Naive thymus-derived CD4-positive, alpha-beta T cell (primary cell): ENCODE results near the gene FAM83E. TPM values are rescaled to one million over a fixed set of nuclear protein-coding genes. Genes with fewer than 3 reads are reported as not detected.

ENCODE experiments used
- ATAC-seq: fragments of 150-1000 bp; cut with Tn5 transposase; 2 replicates; pipeline ENCODE4 v1.10.0; 2021; ENCODE audit warnings: mild to moderate bottlenecking, moderate library complexity
- CTCF ChIA-PET: fragments of 350-600 bp; sonication (Branson Sonifier 250); formaldehyde crosslinking; loops from one replicate; lab custom pipeline; 2021; ENCODE audit warnings: antibody characterized with exemption; lab: Charles Lee
- POLR2A ChIA-PET: fragments of 350-600 bp; sonication (Branson Sonifier 250); formaldehyde crosslinking; loops from one replicate; lab custom pipeline; 2021; ENCODE audit warnings: antibody characterized with exemption, inconsistent platforms; lab: Charles Lee
- DNase-seq, 9 donors: peaks; one replicate each; pipeline versions ENCODE4 v3.0.0 to v3.0.0-alpha.2; 2020 to 2022; ENCODE audit warnings: mixed read lengths in 1 of 9
- H3K27ac ChIP-seq: one replicate; pipeline ENCODE4 v1.7.0; 2013; ENCODE audit warnings: mild to moderate bottlenecking, low read depth, low read length, moderate library complexity
- H3K27me3 ChIP-seq, 2 donors: one replicate each; pipeline ENCODE4 v1.7.0; 2013; ENCODE audit warnings: low read length in 2 of 2, mild to moderate bottlenecking in 2 of 2, moderate library complexity in 2 of 2; ENCODE audit not compliant: control insufficient read depth in 2 of 2, insufficient read depth in 2 of 2
- H3K36me3 ChIP-seq, 3 experiments: 1 replicate in 2 of 3; 2 replicates in 1 of 3; pipeline ENCODE4 v1.7.0; 2013; ENCODE audit warnings: low read length in 3 of 3, mild to moderate bottlenecking in 3 of 3, moderate library complexity in 1 of 3; ENCODE audit not compliant: insufficient read depth in 3 of 3, control insufficient read depth in 2 of 3
- H3K4me1 ChIP-seq, 2 donors: one replicate each; pipeline ENCODE4 v1.7.0; 2013; ENCODE audit warnings: low read length in 2 of 2, mild to moderate bottlenecking in 2 of 2, moderate library complexity in 1 of 2; ENCODE audit not compliant: control insufficient read depth in 2 of 2, insufficient read depth in 2 of 2
- H3K4me3 ChIP-seq: 2 replicates; pipeline ENCODE4 v1.7.0; 2013; ENCODE audit warnings: mild to moderate bottlenecking, low read length
- H3K9me3 ChIP-seq, 3 experiments: 1 replicate in 2 of 3; 2 replicates in 1 of 3; pipeline ENCODE4 v1.7.0; 2013; ENCODE audit warnings: low read length in 3 of 3; ENCODE audit not compliant: control insufficient read depth in 2 of 3
- H3K27ac Mint-ChIP-seq, 9 donors: one replicate each; pipeline ENCODE4 v1.8.0; 2020 to 2022; ENCODE audit warnings: mixed read lengths in 9 of 9, mild to moderate bottlenecking in 8 of 9, moderate library complexity in 5 of 9, inconsistent platforms in 2 of 9
- H3K27me3 Mint-ChIP-seq, 5 donors: one replicate each; pipeline ENCODE4 v1.8.0; 2021 to 2022; ENCODE audit warnings: mixed read lengths in 5 of 5, mild to moderate bottlenecking in 1 of 5
- H3K36me3 Mint-ChIP-seq, 5 donors: one replicate each; pipeline ENCODE4 v1.8.0; 2020 to 2022; ENCODE audit warnings: mixed read lengths in 5 of 5, mild to moderate bottlenecking in 3 of 5, inconsistent platforms in 1 of 5
- H3K4me1 Mint-ChIP-seq, 7 donors: one replicate each; pipeline ENCODE4 v1.8.0; 2020 to 2022; ENCODE audit warnings: mixed read lengths in 7 of 7, mild to moderate bottlenecking in 3 of 7, inconsistent platforms in 1 of 7
- H3K4me3 Mint-ChIP-seq, 10 donors: one replicate each; pipeline ENCODE4 v1.8.0; 2020 to 2022; ENCODE audit warnings: mild to moderate bottlenecking in 10 of 10, mixed read lengths in 10 of 10, moderate library complexity in 6 of 10, inconsistent platforms in 2 of 10
- H3K9me3 Mint-ChIP-seq, 11 donors: one replicate each; pipeline ENCODE4 v1.8.0; 2020 to 2022; ENCODE audit warnings: mixed read lengths in 11 of 11, mild to moderate bottlenecking in 4 of 11, inconsistent platforms in 1 of 11, moderate library complexity in 1 of 11
- intact Hi-C, 2 donors: fragments of 100-400 bp; cut with micrococcal nuclease; formaldehyde crosslinking; loops; one replicate each; pipeline ENCODE4 v1.15.1; 2023
- polyA plus RNA-seq, 2 donors: library from polyadenylated mRNA; unstranded; fragments of 300-500 nt; fragmentation: Illumina TruSeq; gene quantifications; one replicate each; pipeline ENCODE4 v1.2.3, GENCODE V29; 2021
- total RNA-seq, 6 experiments: library from RNA in 5 of 6; stranded (reverse) in 5 of 6; gene quantifications; 1 replicate in 5 of 6; 2 replicates in 1 of 6; pipeline ENCODE4 v1.2.3 and lab custom pipeline; 2021 to 2026

Gene FAM83E
- total and polyA plus RNA-seq, 7 experiments from 2014 or later, result 0.66 to 3.7 (median 2.4) TPM; not detected in 2

DNA sequence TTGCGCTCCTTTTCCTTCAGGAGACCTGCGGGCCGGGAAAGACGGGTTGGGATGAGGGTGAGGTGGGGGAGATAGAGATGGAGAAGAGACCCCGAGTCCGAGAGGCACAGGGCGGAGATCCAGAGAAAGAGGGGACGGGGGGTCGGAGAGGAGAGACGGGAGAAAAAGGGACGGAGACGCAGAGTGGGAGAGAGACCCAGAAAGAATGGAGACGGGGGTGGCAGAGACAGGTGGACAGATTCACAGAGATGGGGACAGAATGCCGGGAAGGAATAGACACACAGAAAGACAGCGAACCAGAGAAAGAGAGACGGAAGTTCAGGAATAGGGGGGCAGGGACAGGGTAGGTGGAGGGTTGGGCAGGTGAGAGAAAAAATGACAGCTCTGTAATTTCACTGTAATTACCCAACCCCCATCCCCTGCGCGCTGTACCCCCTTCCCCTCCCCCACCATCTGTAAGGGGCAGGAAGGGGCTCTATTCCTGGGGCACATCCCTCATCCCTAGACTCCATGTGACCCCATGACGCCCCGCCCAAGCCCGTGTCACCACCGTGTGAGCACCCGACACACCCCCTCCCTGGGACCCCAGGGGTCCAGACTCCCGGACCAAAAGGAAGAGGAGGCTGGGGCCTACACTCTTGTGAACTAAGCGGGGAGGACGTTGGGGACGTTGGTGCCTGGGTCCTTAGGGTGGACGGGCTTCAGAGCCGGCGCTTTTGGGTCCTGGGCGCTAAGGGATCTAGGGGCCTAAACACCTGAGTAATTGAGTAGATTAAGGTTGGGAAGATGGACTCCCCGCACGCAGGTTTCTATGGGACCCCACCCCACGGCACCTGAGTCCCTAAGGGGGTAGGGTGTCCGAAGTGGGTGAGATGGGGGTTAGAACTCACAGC lies 21.3 kb upstream of the FAM83E start:
- Mint-ChIP-seq H3K27ac (peak overlapping the region; percentile 81 to 100 (median 97)), H3K4me1 (peaks cover 13 to 52% (median 45%) of the 10 kb centered on the region in 7 donors), H3K27me3 (peaks cover 0 to 4% (median 0%) of the 10 kb centered on the region in 5 donors), H3K9me3 (peaks cover 0 to 10% (median 0%) of the 10 kb centered on the region in 11 donors), H3K36me3 (peaks cover 0 to 8% (median 7%) of the 10 kb centered on the region in 5 donors), H3K4me3 (peak overlapping the region; percentile 87 to 100 (median 98))
- peak overlapping the region; percentile 88 for H3K27ac ChIP-seq
- H3K4me3 ChIP-seq, result peak overlapping the region; percentile 89
- no peak for ATAC-seq
- DNase-seq, result peak in 3 of 9 donors; percentile 28 to 53 (median 34)
- ChIA-PET CTCF (interaction anchor here (1.7 kb wide), 1 partner anchor 9 kb away, joined by 5 read pairs; the partner anchor contains the start of gene CA11), POLR2A (interaction anchor here (0.6 to 3.0 kb wide), 7 partner anchors 9 to 340 kb away, joined by 3 to 32 read pairs (median 4); partner anchors contain the start of genes CA11, EMP3, RPL18 and SPHK2)
- H3K27me3 ChIP-seq, result no peaks in the 10 kb centered on the region
- intact Hi-C loops, result loop anchor here (2.0 to 10.0 kb wide), 18 partner anchors 41 to 1524 kb away; partner anchors contain the start of genes C19orf73 (in 2 of the 2), CCDC9 (in 2 of the 2), PPFIA3 (in 2 of the 2) and PRMT1 (in 2 of the 2)
- peaks cover 33 to 38% of the 10 kb centered on the region in 2 donors for H3K4me1 ChIP-seq
- H3K9me3 ChIP-seq, result no peaks in the 10 kb centered on the region
- peaks cover 4 to 36% (median 11%) of the 10 kb centered on the region in 3 experiments for H3K36me3 ChIP-seq

GRCh38 chr19:48635263-48635965 lies 20.5 kb upstream of the FAM83E start:
- Histone ChIP-seq H3K4me1 (peaks cover 33 to 43% of the 10 kb centered on the region in 2 donors), H3K27me3 (no peaks in the 10 kb centered on the region), H3K36me3 (peaks cover 4 to 44% (median 11%) of the 10 kb centered on the region in 3 experiments), H3K27ac (peak overlapping the region; percentile 88), H3K9me3 (no peaks in the 10 kb centered on the region), H3K4me3 (peak overlapping the region; percentile 89)
- DNase-seq, result peak; percentile 59 to 88 (median 70)
- H3K4me1 Mint-ChIP-seq, result peaks cover 13 to 58% (median 50%) of the 10 kb centered on the region in 7 donors
- peaks cover 0 to 3% (median 0%) of the 10 kb centered on the region in 5 donors for H3K27me3 Mint-ChIP-seq
- ATAC-seq, result peak; percentile 18
- H3K36me3 Mint-ChIP-seq, result peaks cover 0 to 9% (median 7%) of the 10 kb centered on the region in 5 donors
- ChIA-PET POLR2A (interaction anchor here (0.9 to 7.5 kb wide), 8 partner anchors 10 to 305 kb away, joined by 3 to 73 read pairs (median 26); partner anchors contain the start of genes CA11, RPL18 and SPHK2), CTCF (interaction anchor here (1.7 kb wide), 1 partner anchor 10 kb away, joined by 5 read pairs; the partner anchor contains the start of gene CA11)
- intact Hi-C loops, result loop anchor here (2.0 to 10.0 kb wide), 14 partner anchors 42 to 1523 kb away; partner anchors contain the start of genes C19orf73 (in 2 of the 2), CCDC9 (in 2 of the 2), PPFIA3 (in 2 of the 2) and PRMT1 (in 2 of the 2)
- peaks cover 0 to 10% (median 0%) of the 10 kb centered on the region in 11 donors for H3K9me3 Mint-ChIP-seq
- peak overlapping the region; percentile 83 to 100 (median 98) for H3K4me3 Mint-ChIP-seq
- H3K27ac Mint-ChIP-seq, result peak overlapping the region; percentile 84 to 100 (median 97)

GRCh38 chr19:48634424-48635262 lies 19.8 kb upstream of the FAM83E start:
- intact Hi-C loops, result loop anchor here (2.0 to 10.0 kb wide), 14 partner anchors 43 to 1522 kb away; partner anchors contain the start of genes C19orf73 (in 2 of the 2), CCDC9 (in 2 of the 2), PPFIA3 (in 2 of the 2) and PRMT1 (in 2 of the 2)
- Histone ChIP-seq H3K4me1 (peaks cover 33 to 43% of the 10 kb centered on the region in 2 donors), H3K27me3 (no peaks in the 10 kb centered on the region), H3K4me3 (peak overlapping the region; percentile 89), H3K36me3 (peaks cover 4 to 52% (median 11%) of the 10 kb centered on the region in 3 experiments), H3K27ac (peak overlapping the region; percentile 88), H3K9me3 (no peaks in the 10 kb centered on the region)
- Mint-ChIP-seq H3K9me3 (peaks cover 0 to 10% (median 0%) of the 10 kb centered on the region in 11 donors), H3K27ac (peak overlapping the region; percentile 84 to 97 (median 94)), H3K4me1 (peaks cover 13 to 54% (median 47%) of the 10 kb centered on the region in 7 donors), H3K27me3 (no peaks in the 10 kb centered on the region), H3K36me3 (peaks cover 0 to 13% (median 8%) of the 10 kb centered on the region in 5 donors), H3K4me3 (peak overlapping the region; percentile 82 to 100 (median 86))
- POLR2A ChIA-PET, result interaction anchor here (0.6 to 7.5 kb wide), 9 partner anchors 9 to 318 kb away, joined by 3 to 73 read pairs (median 6); partner anchors contain the start of genes CA11, RPL18 and SPHK2
- CTCF ChIA-PET, result interaction anchor here (0.6 to 1.0 kb wide), 4 partner anchors 10 to 117 kb away, joined by 3 to 5 read pairs (median 4); no protein-coding TSS in a partner anchor
- DNase-seq, result peak; percentile 81 to 91 (median 88)
- ATAC-seq, result peak; percentile 31

DNA sequence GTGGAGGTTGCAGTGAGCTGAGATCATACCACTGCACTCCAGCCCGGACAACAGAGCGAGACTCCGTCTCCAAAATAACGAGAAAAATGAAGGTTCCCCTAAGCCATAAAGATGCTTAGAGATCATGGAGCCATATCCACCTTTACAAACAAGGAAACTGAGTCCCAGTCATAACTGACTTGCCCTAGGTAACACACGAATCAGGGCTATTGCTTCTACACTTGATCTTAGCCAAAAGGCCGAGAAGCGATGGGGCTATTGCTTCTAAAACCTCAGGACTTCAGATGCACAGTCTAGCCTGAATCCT lies 19.1 kb upstream of the FAM83E start:
- Histone ChIP-seq H3K36me3 (peaks cover 4 to 59% (median 11%) of the 10 kb centered on the region in 3 experiments), H3K4me1 (peaks cover 30 to 40% of the 10 kb centered on the region in 2 donors), H3K9me3 (no peaks in the 10 kb centered on the region), H3K27me3 (no peaks in the 10 kb centered on the region), H3K27ac (peak overlapping the region; percentile 88), H3K4me3 (peak overlapping the region; percentile 89)
- intact Hi-C loops, result loop anchor here (2.0 to 10.0 kb wide), 4 partner anchors 481 to 1241 kb away; partner anchors contain the start of genes C19orf73 (in 2 of the 2), PPFIA3 (in 2 of the 2), AKT1S1 (in 1 of the 2) and LIN7B (in 1 of the 2)
- Mint-ChIP-seq H3K4me1 (peaks cover 13 to 48% (median 43%) of the 10 kb centered on the region in 7 donors), H3K36me3 (peaks cover 0 to 13% (median 8%) of the 10 kb centered on the region in 5 donors), H3K9me3 (peaks cover 0 to 9% (median 0%) of the 10 kb centered on the region in 11 donors), H3K27ac (peak overlapping the region; percentile 84 to 97 (median 94)), H3K27me3 (no peaks in the 10 kb centered on the region), H3K4me3 (peak overlapping the region; percentile 82 to 100 (median 86))
- CTCF ChIA-PET, result interaction anchor here (1.0 to 1.3 kb wide), 3 partner anchors 10 to 13 kb away, joined by 3 to 4 read pairs (median 3); no protein-coding TSS in a partner anchor
- no peak for ATAC-seq
- POLR2A ChIA-PET, result interaction anchor here (0.6 to 7.5 kb wide), 12 partner anchors 9 to 1503 kb away, joined by 3 to 73 read pairs (median 4); partner anchors contain the start of genes CA11, RPL18, SAE1 and SPHK2
- DNase-seq, result no peak
